Upper lobe of left lung (tissue), 4 donors: Measurements from ENCODE around the gene ACOT4.
"Not testable (repeated sequence)": the region's sequence is repeated elsewhere in the genome, so short reads cannot be mapped to it uniquely, and the experiment has no call there.

Source experiments
- POLR2A ChIP-seq, 4 donors: fragments of 450-650 bp; IDR thresholded peaks; one replicate each; pipeline ENCODE4 v1.5.1; 2016 to 2017; ENCODE audit warnings: antibody characterized with exemption in 4 of 4, mild to moderate bottlenecking in 2 of 4
- TF ChIP-seq, protein P1 (sequence below), 6 experiments: fragments of 450-650 bp in 4 of 6; fragments of 200-600 bp in 2 of 6; sonication (generic) in 2 of 6; IDR thresholded peaks; one replicate each; pipeline ENCODE4 v1.5.1; 2016 to 2019; ENCODE audit warnings: antibody characterized with exemption in 6 of 6

GRCh38 chr14:73574251-73574650, 17.4 kb upstream of the ACOT4 start:
- TF ChIP-seq, protein P1, sequence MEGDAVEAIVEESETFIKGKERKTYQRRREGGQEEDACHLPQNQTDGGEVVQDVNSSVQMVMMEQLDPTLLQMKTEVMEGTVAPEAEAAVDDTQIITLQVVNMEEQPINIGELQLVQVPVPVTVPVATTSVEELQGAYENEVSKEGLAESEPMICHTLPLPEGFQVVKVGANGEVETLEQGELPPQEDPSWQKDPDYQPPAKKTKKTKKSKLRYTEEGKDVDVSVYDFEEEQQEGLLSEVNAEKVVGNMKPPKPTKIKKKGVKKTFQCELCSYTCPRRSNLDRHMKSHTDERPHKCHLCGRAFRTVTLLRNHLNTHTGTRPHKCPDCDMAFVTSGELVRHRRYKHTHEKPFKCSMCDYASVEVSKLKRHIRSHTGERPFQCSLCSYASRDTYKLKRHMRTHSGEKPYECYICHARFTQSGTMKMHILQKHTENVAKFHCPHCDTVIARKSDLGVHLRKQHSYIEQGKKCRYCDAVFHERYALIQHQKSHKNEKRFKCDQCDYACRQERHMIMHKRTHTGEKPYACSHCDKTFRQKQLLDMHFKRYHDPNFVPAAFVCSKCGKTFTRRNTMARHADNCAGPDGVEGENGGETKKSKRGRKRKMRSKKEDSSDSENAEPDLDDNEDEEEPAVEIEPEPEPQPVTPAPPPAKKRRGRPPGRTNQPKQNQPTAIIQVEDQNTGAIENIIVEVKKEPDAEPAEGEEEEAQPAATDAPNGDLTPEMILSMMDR (IDR thresholded peaks at IDR 0.05) = not testable (repeated sequence)
- TF ChIP-seq POLR2A (IDR thresholded peaks at IDR 0.05) = not testable (repeated sequence)
